Islet of Langerhans (tissue), 1 donor: ENCODE data around the gene RASGEF1B.
A peak's percentile ranks its signal among the peaks of the same experiment; 100 is the strongest.
"Not testable (repeated sequence)": the region's sequence is repeated elsewhere in the genome, so short reads cannot be mapped to it uniquely, and the experiment has no call there.

Source experiments
- FAIRE-seq: peaks from one replicate; lab custom pipeline; 2011; peaks lifted over from hg19 to GRCh38; lab: Jason Lieb, UNC

The RASGEF1B gene

GRCh38 chr4:81429031-81429430 is 42.7 kb downstream of the RASGEF1B start:
- FAIRE-seq: no peak

GRCh38 chr4:81428002-81428401 is 43.7 kb downstream of the RASGEF1B start:
- FAIRE-seq: no peak

- no peak for FAIRE-seq
These were observed 44.3 kb downstream of the RASGEF1B start for GRCh38 chr4:81427344-81427821.

DNA sequence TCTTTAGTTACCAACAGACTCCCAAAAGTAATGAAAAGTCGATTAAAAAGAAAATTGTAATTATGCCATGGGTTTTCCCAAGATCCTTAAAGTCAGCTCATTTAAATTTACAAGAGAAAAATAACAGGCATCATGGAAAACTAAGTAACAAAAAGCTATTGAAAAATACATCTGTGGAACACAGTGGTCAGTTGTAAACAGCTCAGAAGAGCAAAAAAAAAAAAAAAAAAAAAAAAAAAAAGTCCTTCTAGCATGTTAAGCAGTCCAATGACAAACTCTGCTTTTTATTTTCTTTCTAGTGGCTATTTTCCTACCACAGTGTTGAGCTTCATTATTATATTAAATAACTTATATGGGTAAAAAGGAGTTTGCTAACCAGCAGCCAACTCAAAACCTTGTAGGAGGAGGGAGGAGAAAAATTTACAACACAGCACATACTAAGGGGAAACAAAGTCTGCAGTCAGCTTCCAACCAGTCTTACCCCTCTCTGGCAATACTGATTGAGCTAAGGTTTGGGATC is 44.9 kb downstream of the RASGEF1B start:
- FAIRE-seq: no peak

- no peak for FAIRE-seq
These were observed 46.6 kb downstream of the RASGEF1B start for GRCh38 chr4:81424816-81425755.

DNA sequence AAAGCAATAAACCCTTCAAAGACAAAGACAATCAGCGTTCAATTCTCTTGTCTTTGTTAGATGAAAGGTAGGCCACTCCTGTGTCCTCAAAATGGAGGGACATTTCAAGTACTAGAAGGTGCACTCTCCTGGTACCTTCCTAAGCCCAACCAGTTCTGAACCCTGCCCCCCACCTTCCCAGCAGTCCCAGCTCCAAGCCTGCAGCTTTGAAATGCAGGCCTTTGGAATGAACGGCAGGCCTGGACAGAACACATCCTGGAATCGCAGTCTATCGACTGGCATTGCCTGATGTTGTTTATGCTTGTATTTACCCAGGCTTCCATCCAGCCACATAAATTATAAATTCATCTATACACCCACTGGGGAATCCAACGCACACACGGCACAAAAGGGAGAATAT is 47.4 kb downstream of the RASGEF1B start:
- FAIRE-seq: no peak

- FAIRE-seq: no peak
These were observed 49.1 kb downstream of the RASGEF1B start for GRCh38 chr4:81422595-81422994.

GRCh38 chr4:81421346-81422218 is 50.1 kb downstream of the RASGEF1B start:
- FAIRE-seq: no peak

DNA sequence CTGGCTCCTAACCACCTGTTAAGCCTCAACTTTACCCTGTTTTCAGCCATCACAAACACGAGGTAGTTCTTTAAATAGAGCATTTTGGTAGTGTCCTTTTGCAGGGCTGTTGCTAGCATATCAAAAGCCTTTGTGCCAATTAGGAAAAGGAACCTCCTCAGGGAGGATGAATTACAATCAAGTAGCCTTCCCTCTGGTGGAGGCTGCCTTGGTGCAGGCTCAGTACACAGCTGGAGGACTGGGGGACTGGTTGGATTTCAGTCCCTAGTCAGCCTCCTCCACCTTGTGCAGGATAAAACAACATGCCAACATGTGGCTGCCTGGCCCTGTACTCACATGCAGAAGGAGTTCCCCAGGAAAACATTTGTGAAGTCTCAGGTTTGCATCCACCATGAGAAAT is 53.1 kb downstream of the RASGEF1B start:
- no peak for FAIRE-seq

DNA sequence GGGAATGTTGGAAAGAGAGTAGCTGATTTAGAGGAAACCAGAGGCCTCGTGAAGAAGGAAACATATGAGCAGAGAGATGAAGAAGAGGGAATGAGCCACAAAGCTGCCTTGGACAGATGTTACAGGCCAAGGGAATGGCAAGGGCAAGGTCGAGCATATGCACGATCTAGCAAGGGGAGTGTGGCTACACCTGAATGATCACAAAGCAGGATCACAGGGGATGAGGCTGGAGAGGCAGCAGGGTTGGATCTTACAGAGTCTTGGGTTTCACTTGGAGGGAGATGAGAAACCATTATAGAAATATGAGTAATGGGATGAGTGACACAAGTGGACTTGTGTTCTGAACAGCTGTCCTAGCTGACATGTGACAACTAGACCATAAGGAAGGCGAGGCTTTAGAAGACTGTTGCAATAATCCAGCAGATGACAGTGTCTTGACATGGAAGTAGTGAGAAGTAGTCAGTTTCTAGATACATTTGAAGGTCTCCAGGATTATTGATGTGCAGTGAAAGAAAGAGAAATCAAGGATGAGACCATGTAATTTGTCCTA is 58.7 kb downstream of the RASGEF1B start:
- no peak for FAIRE-seq

GRCh38 chr4:81410680-81411079 is 61.0 kb downstream of the RASGEF1B start:
- FAIRE-seq: no peak

DNA sequence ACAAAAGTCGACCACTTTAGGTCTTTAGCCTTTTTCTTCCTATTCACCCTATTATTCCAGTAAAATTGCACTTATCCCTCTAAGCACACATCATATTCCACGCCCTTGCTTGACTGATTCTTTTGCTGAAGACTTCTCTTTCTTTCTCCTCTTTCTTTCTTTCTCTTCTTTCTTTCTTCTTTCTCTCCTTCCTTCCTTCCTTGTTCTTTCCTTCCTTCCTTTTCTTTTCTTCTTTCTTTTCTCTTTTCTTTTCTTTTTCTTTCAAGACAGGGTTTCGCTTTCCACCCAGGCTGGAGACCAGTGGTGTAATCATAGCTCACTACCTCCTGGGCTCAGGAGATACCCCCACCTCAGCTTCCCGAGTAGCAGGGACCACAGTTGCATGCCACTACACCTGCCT is 61.9 kb downstream of the RASGEF1B start:
- FAIRE-seq: no peak

DNA sequence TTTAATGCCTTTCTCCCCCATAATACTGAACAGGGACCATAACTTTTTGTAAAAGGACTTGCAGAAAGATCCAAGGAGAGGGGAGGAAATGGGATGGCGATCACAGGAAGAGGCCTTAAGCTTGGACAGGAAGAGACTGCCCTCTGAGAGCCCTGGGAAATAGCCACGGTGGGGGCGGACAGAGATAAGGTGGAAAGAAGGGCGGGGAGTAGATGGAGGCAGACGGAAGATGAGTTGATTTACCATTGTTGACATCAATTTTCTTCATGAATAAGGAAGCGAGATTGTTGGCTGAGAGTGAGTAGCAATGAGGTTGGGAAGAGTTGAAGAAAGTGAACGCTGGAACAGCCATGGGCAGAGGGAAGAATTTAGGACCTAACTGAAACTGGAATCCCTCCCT is 63.4 kb downstream of the RASGEF1B start:
- FAIRE-seq: no peak

DNA sequence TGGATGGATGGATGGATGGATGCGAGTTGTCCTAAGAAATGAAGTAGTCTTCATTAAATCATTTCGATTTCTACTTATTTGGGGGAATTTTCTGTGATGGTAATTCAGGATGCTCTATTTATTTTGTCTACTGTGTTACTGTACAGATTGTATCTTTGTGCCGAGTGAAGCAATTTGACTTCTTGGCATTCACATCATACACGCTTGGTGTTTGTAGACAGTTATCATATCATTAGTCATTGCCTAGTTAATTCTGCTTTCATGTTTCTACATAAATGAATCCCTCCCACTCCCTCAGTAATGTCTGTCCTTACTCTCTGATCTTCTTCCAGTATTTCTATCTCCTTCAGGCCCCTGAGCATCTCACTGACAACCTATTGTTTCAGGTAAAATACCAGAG is 64.0 kb downstream of the RASGEF1B start:
- no peak for FAIRE-seq

- not testable (repeated sequence) for FAIRE-seq
These were observed 65.2 kb downstream of the RASGEF1B start for GRCh38 chr4:81406481-81406880.

GRCh38 chr4:81405900-81406401 is 65.8 kb downstream of the RASGEF1B start:
- FAIRE-seq: peak; percentile 97

DNA sequence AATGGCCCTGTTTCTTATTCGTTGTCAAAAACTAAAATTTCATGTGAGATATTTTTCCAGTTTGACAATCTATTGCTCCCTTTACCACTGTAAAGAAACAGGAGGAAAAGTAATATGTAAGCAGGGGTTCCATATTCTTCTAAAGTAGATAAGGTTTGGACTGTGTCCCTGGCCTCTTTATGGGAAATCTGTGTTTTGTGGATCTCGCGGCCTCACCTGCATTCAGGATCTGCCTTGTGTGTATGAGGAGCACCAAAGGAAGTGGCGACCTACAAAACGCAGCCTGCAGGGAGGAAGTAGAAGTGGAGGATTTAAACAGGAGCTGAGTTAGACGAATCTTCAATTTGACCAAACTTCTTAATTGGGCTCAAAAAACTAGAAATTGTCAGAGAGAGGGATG is 67.0 kb downstream of the RASGEF1B start:
- no peak for FAIRE-seq

DNA sequence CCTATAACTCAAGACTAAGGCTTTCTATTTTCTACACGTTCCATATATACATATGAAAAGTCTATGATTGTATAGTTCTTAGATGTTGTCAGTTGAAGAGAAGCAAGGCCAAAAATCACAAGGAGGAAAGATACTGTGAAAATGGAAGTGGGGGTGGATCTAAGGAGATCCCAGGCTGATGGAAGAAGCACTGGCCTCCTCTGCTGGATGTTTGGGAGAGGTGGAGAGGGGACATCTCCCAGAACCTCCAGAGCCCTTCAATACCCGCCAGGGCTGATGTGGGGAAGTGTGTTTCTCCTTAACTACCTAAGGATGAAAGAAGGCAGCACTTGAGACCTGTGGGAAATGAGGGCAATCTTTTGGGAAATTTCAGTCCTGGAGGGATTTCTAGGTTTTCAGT is 67.4 kb downstream of the RASGEF1B start:
- no peak for FAIRE-seq

- FAIRE-seq: no peak
These were observed 72.2 kb downstream of the RASGEF1B start for GRCh38 chr4:81399306-81400086.

- no peak for FAIRE-seq
These were observed 73.3 kb downstream of the RASGEF1B start for GRCh38 chr4:81398379-81398778.

DNA sequence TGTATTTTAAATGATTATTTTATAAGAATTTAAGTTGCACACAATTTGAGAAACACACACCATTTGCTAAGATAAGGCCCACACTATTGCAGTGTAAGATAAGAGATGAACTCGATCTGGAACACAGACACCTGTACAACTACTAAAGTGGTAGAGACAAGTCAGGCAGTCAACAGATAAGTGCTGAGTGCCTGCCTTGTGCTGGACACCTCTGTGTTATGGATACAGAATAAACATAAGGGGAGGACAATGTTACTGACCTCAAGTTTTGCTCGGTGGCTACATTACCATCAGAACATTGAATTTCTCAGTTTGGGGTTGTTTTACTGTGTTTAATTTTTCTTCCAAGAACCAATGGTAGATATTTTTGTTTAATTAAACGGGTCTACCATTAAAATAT is 74.1 kb downstream of the RASGEF1B start:
- FAIRE-seq: no peak
